Endothelial cell of umbilical vein (primary cell): ENCODE measurements around the gene SPTLC3. TPM values are rescaled to one million over a fixed set of nuclear protein-coding genes. Genes with fewer than 3 reads are reported as not detected.

Source experiments
- BruUV-seq: library from RNA; stranded (reverse); fragments of 400-500 nt; replicated peaks from 2 replicates; lab custom pipeline; 2021; lab: Mats Ljungman, UMichigan
- CTCF ChIA-PET: fragments of 300-600, 350-600 bp; sonication (Branson Sonifier 250); formaldehyde crosslinking; loops from one replicate; lab custom pipeline; 2021; ENCODE audit warnings: antibody characterized with exemption, inconsistent platforms; lab: Charles Lee
- POLR2A ChIA-PET: fragments of 300-600, 350-600 bp; sonication (Branson Sonifier 250); formaldehyde crosslinking; loops from one replicate; lab custom pipeline; 2021; ENCODE audit warnings: antibody characterized with exemption, inconsistent platforms; lab: Charles Lee
- DNase-seq: peaks from one replicate; pipeline ENCODE4 v3.0.0-alpha.2; 2011; ENCODE audit warnings: low read depth, low spot score
- FAIRE-seq: peaks from 2 replicates; lab custom pipeline; 2011; peaks lifted over from hg19 to GRCh38; lab: Jason Lieb, UNC
- H2AFZ ChIP-seq: 2 replicates; pipeline ENCODE4 v1.6.0; 2012; ENCODE audit warnings: low read depth, low read length, control low read depth, inconsistent platforms
- H3K27ac ChIP-seq: 2 replicates; pipeline ENCODE4 v1.5.1; 2011; ENCODE audit warnings: low read depth, mild to moderate bottlenecking, control low read depth, low read length, moderate library complexity; ENCODE audit not compliant: insufficient read depth
- H3K27me3 ChIP-seq, 2 experiments: 2 replicates each; pipeline versions ENCODE4 v1.6.0 to v1.6.1; 2011; ENCODE audit warnings: low read length in 2 of 2, mixed read lengths in 1 of 2; ENCODE audit not compliant: control insufficient read depth in 2 of 2, insufficient read depth in 2 of 2
- H3K36me3 ChIP-seq, 2 experiments: 2 replicates in 1 of 2; 3 replicates in 1 of 2; pipeline ENCODE4 v1.5.1; 2011; ENCODE audit warnings: low read length in 2 of 2, mild to moderate bottlenecking in 1 of 2, moderate library complexity in 1 of 2; ENCODE audit not compliant: control insufficient read depth in 2 of 2, insufficient read depth in 2 of 2; ENCODE audit errors: extremely low read depth in 1 of 2
- H3K4me1 ChIP-seq: 3 replicates; pipeline ENCODE4 v1.5.1; 2011; ENCODE audit warnings: mild to moderate bottlenecking, low read length; ENCODE audit not compliant: control insufficient read depth, insufficient read depth; ENCODE audit errors: extremely low read depth
- H3K4me2 ChIP-seq: 2 replicates; pipeline ENCODE4 v1.6.1; 2011; ENCODE audit warnings: low read length, control low read depth, mixed read lengths; ENCODE audit not compliant: insufficient read depth
- H3K4me3 ChIP-seq, 3 experiments: fragments of 200-600 bp in 1 of 3; sonication (generic), shearing (Covaris generic) in 1 of 3; replicated peaks in 1 of 3; 2 replicates each; pipeline ENCODE4 v1.5.1; 2011 to 2016; ENCODE audit warnings: control low read depth in 3 of 3, low read length in 3 of 3, mild to moderate bottlenecking in 2 of 3, inconsistent platforms in 1 of 3, low read depth in 1 of 3, moderate library complexity in 1 of 3; ENCODE audit not compliant: insufficient read depth in 1 of 3
- H3K79me2 ChIP-seq: 2 replicates; pipeline ENCODE4 v1.6.0; 2012; ENCODE audit warnings: low read length, inconsistent platforms; ENCODE audit not compliant: control insufficient read depth, insufficient read depth
- H3K9ac ChIP-seq: replicated peaks from 2 replicates; pipeline ENCODE3; 2011; ENCODE audit warnings: low read length, control low read depth; ENCODE audit not compliant: insufficient read depth; ENCODE audit errors: extremely low read depth
- H3K9me1 ChIP-seq: replicated peaks from 3 replicates; pipeline ENCODE4 v1.6.0; 2011; ENCODE audit warnings: mild to moderate bottlenecking, low read length; ENCODE audit not compliant: control insufficient read depth, insufficient read depth; ENCODE audit errors: extremely low read depth
- H3K9me3 ChIP-seq: replicated peaks from 2 replicates; pipeline ENCODE4 v1.5.1; 2012; ENCODE audit warnings: low read length, inconsistent platforms; ENCODE audit not compliant: control insufficient read depth, insufficient read depth
- H4K20me1 ChIP-seq: replicated peaks from 2 replicates; pipeline ENCODE3; 2011; ENCODE audit warnings: mild to moderate bottlenecking, low read length; ENCODE audit not compliant: control insufficient read depth, insufficient read depth; ENCODE audit errors: extremely low read depth
- EZH2 ChIP-seq: IDR thresholded peaks from 2 replicates; pipeline ENCODE4 v1.6.1; 2012; ENCODE audit warnings: borderline replicate concordance, low read depth, mild to moderate bottlenecking, moderate library complexity, low read length, inconsistent platforms; ENCODE audit not compliant: severe bottlenecking
- FOS ChIP-seq: IDR thresholded peaks from 2 replicates; pipeline ENCODE4 v1.6.1; 2011; ENCODE audit warnings: mild to moderate bottlenecking, low read length, moderate library complexity, borderline replicate concordance; ENCODE audit not compliant: insufficient read depth
- GATA2 ChIP-seq: IDR thresholded peaks from 2 replicates; pipeline ENCODE4 v1.7.0; 2011; ENCODE audit warnings: low read depth, mild to moderate bottlenecking, moderate library complexity, mixed read lengths, low read length; ENCODE audit not compliant: insufficient read length, insufficient read depth
- POLR2A ChIP-seq: IDR thresholded peaks from 2 replicates; pipeline ENCODE4 v1.6.1; 2012; ENCODE audit warnings: low read depth, mild to moderate bottlenecking, control low read depth, low read length
- POLR2AphosphoS5 ChIP-seq: IDR thresholded peaks from 2 replicates; pipeline ENCODE4 v1.6.1; 2012; ENCODE audit warnings: low read depth, mild to moderate bottlenecking, control low read depth, low read length, moderate library complexity; ENCODE audit not compliant: insufficient read depth
- dilution Hi-C: fragments of 300-500 bp; cut with MboI; formaldehyde crosslinking; loops from one replicate; pipeline ENCODE4 v1.15.0; 2019; ENCODE audit warnings: low sequenced_read_pairs; ENCODE audit not compliant: extremely low pct_ligation_motif_present
- intact Hi-C: fragments of 100-400 bp; cut with micrococcal nuclease; formaldehyde crosslinking; loops from one replicate; pipeline ENCODE4 v1.10.0; 2022
- polyA plus RNA-seq, 4 experiments: library from polyadenylated mRNA; depleted of rRNA in 3 of 4; stranded (reverse) in 3 of 4; unstranded in 1 of 4; fragments of >200 nt; gene quantifications; 2 replicates each; pipeline versions ENCODE4 v1.2.1 to v1.2.3, GENCODE V29; 2011 to 2012; ENCODE audit warnings: missing spikeins in 1 of 4
- total RNA-seq: library from RNA; stranded (reverse); gene quantifications from 2 replicates; pipeline ENCODE4 v1.2.3, GENCODE V29; 2021
- TF ChIP-seq, protein P1 (sequence below), 2 donors: IDR thresholded peaks; 1 replicate in 1 of 2; 2 replicates in 1 of 2; pipeline ENCODE4 v1.5.1; 2011; ENCODE audit warnings: low read length in 2 of 2, mild to moderate bottlenecking in 2 of 2, moderate library complexity in 2 of 2, control low read depth in 1 of 2, inconsistent platforms in 1 of 2, low read depth in 1 of 2; ENCODE audit not compliant: insufficient read depth in 1 of 2; ENCODE audit errors: extremely low read depth in 1 of 2

The SPTLC3 gene
- total and polyA plus RNA-seq, 2 donors (not counting 3 experiments of a cell fraction or from before 2014, with no cell fraction given): 0.29 to 0.35 TPM

GRCh38 chr20:12982098-12982497, 26.7 kb upstream of the SPTLC3 start:
- BruUV-seq: no TSS peak
- DNase-seq (no peak), FAIRE-seq (no peak)
- Histone ChIP-seq H2AFZ (no peak overlapping the region), H3K4me3 (no peak overlapping the region), H3K9ac (no peak overlapping the region), H3K4me1 (no peaks in the 10 kb centered on the region), H3K27me3 (no peaks in the 10 kb centered on the region), H4K20me1 (no peaks in the 10 kb centered on the region), H3K27ac (no peak overlapping the region), H3K79me2 (no peaks in the 10 kb centered on the region), H3K9me3 (no peaks in the 10 kb centered on the region), H3K4me2 (no peak overlapping the region), H3K9me1 (no peaks in the 10 kb centered on the region), H3K36me3 (no peaks in the 10 kb centered on the region)
- POLR2A ChIA-PET: no interaction called here
- CTCF ChIA-PET: interaction anchor here (2.2 kb wide), 1 partner anchor 13 kb away, joined by 13 read pairs; no protein-coding TSS in a partner anchor
- dilution Hi-C loops (no loop called here), intact Hi-C loops (no loop called here)
- no peak for TF ChIP-seq POLR2A

DNA sequence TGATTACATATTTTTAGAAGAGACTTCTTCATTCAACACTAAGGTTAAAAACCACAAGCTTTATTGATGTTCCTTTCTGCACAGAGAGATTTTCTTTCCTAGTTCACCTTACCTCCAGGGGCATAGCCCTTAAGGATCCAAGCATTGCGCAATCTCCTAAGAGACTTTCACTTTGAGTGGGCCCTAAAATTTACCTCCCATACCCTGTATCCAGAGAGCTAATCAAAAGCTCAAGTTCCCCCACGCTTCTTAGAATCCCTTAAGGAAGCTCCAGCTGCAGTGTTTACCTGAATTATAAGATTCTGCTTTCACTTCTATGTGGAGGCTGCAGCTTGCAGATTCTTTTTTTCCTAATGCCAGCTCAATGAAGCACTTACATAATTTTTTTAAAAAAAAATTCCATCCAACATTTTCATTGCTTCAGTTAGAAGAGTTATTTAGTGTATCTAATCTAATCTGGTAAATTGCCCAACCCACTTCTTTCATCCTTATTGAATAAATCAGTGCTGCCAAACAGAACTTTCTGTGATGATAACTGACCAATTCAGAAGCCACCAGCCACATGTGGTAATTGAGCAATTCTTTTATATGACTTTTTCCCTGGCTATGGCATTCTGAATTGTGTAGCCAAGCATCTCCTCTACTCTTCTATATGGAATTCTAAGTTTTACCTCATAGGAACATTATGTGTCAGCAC, 24.6 kb upstream of the SPTLC3 start:
- no peak overlapping the region for H3K27ac ChIP-seq
- FAIRE-seq (no peak), DNase-seq (no peak)
- CTCF ChIA-PET: interaction anchor here (2.2 kb wide), 1 partner anchor 15 kb away, joined by 13 read pairs; no protein-coding TSS in a partner anchor
- no peaks in the 10 kb centered on the region for H4K20me1 ChIP-seq
- no peaks in the 10 kb centered on the region for H3K9me3 ChIP-seq
- H3K27me3 ChIP-seq: no peaks in the 10 kb centered on the region
- no peak overlapping the region for H3K4me2 ChIP-seq
- TF ChIP-seq GATA2 (no peak), EZH2 (no peak), POLR2A (no peak), FOS (no peak), POLR2AphosphoS5 (no peak)
- TF ChIP-seq, protein P1, sequence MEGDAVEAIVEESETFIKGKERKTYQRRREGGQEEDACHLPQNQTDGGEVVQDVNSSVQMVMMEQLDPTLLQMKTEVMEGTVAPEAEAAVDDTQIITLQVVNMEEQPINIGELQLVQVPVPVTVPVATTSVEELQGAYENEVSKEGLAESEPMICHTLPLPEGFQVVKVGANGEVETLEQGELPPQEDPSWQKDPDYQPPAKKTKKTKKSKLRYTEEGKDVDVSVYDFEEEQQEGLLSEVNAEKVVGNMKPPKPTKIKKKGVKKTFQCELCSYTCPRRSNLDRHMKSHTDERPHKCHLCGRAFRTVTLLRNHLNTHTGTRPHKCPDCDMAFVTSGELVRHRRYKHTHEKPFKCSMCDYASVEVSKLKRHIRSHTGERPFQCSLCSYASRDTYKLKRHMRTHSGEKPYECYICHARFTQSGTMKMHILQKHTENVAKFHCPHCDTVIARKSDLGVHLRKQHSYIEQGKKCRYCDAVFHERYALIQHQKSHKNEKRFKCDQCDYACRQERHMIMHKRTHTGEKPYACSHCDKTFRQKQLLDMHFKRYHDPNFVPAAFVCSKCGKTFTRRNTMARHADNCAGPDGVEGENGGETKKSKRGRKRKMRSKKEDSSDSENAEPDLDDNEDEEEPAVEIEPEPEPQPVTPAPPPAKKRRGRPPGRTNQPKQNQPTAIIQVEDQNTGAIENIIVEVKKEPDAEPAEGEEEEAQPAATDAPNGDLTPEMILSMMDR (IDR thresholded peaks at IDR 0.05; ENCODE audit: extremely low read depth in 1 of 2, insufficient read depth in 1 of 2, low read depth in 1 of 2, low read length in 2 of 2): no peak
- H3K4me1 ChIP-seq: no peaks in the 10 kb centered on the region
- no peaks in the 10 kb centered on the region for H3K36me3 ChIP-seq
- H3K79me2 ChIP-seq: no peaks in the 10 kb centered on the region
- dilution Hi-C loops: no loop called here
- POLR2A ChIA-PET: no interaction called here
- H3K4me3 ChIP-seq: no peak overlapping the region
- H3K9ac ChIP-seq: no peak overlapping the region
- intact Hi-C loops: no loop called here
- no peaks in the 10 kb centered on the region for H3K9me1 ChIP-seq
- BruUV-seq: no TSS peak
- H2AFZ ChIP-seq: no peak overlapping the region
